Activated CD4-positive, alpha-beta T cell treated with anti-CD3 and anti-CD28 coated beads, Interleukin-2, Interleukin-4, amounts not matched to agents 100 ng/mL and 50 ng/mL, durations not matched to agents 16 hours and 8 hours (primary cell): Measurements from ENCODE around the gene ADAMTS6.
"Not testable (repeated sequence)": the region's sequence is repeated elsewhere in the genome, so short reads cannot be mapped to it uniquely, and the experiment has no call there.

Experiments used
- DNase-seq: peaks from one replicate; pipeline ENCODE4 v3.0.0-alpha.2; 2020; ENCODE audit warnings: low spot score

ADAMTS6 gene

GRCh38 chr5:65364907-65365306, 116.8 kb downstream of the ADAMTS6 start:
- no peak for DNase-seq

GRCh38 chr5:65363499-65363898, 118.2 kb downstream of the ADAMTS6 start:
- no peak for DNase-seq

DNA sequence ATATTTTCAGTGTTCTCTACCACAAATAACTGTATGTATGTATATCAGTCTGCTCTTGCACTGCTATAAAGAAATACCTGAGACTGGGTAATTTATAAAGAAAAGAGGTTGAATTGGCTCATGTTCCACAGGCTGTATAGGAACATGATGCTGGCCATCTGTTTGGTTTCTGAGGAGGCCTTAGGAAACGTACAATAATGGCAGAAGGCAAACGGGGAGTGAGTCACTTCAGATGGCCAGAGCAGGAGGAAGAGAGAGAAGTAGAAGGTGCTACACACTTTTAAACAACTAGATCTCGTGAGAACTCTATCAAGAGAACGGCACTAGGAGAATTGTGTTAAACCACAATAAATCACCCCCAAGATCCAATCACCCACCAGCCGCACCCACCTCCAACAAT, 121.7 kb downstream of the ADAMTS6 start:
- no peak for DNase-seq

GRCh38 chr5:65359569-65359968, 122.2 kb downstream of the ADAMTS6 start:
- DNase-seq, result no peak

GRCh38 chr5:65356274-65356673, 125.4 kb downstream of the ADAMTS6 start:
- no peak for DNase-seq

GRCh38 chr5:65355301-65355700, 126.4 kb downstream of the ADAMTS6 start:
- DNase-seq, result no peak

DNA sequence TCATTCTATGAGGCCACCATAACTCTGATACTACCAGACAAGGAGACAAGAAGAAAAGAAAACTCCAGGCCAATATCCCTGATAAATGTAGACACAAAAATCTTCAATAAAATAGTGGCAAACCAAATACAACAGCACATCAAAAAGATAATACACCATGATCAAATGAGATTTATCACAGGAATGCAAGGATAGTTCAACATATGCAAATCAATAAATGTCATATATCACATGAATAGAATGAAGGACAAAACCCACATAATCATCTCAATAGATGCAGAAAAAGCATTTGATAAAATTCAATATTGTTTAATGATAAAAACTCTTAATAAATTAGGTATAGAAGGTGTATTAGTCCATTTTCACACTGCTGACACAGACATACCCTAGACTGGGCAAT, 139.9 kb downstream of the ADAMTS6 start:
- no peak for DNase-seq

DNA sequence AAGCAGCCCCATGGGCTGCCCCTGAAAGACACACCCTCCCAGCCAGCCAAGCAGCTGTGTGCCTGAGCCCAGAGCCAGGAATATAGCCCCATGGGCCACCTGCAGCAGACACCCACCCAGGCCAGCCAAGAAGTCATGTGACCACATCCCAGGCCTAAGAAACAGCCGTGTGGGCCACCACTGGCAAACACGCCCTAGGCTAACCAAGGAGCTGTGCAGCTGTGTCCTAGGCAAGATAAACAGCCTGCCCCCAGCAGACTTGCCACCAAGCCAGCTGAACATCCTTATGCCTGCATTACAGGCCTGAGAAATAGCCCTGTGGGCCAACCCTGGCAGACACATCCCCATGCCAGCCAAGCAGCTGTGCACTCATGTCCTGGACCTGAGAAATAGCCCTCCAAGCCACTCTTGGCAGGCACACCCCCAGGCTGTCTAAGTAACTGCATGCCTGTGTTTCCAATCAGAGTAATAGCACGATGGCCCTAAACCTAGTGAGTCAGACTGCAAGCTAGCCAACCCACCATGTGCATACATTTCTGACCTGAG, 143.0 kb downstream of the ADAMTS6 start:
- DNase-seq, result no peak

DNA sequence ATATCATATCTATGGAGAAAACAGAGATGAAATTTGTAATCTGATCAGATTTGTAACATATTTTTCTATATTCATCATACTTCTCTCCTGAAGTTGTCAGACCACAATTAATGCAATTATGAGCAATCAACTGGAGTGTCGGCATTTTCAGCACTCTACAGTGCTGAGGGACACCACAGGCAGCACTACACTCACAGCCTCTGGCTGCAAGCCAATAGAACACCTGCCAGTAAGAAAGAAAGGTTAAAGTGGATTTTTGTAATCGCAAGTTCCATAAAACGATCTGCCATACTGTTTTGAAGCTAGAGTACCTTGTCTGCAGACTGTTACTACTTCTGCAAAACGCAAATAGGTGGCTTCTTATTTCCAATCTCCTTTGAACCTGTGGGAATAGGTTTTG, 147.6 kb downstream of the ADAMTS6 start:
- DNase-seq, result no peak

GRCh38 chr5:65332591-65332990, 149.1 kb downstream of the ADAMTS6 start:
- DNase-seq, result no peak

- no peak for DNase-seq
Measured at GRCh38 chr5:65329266-65329665, 152.5 kb downstream of the ADAMTS6 start.

DNA sequence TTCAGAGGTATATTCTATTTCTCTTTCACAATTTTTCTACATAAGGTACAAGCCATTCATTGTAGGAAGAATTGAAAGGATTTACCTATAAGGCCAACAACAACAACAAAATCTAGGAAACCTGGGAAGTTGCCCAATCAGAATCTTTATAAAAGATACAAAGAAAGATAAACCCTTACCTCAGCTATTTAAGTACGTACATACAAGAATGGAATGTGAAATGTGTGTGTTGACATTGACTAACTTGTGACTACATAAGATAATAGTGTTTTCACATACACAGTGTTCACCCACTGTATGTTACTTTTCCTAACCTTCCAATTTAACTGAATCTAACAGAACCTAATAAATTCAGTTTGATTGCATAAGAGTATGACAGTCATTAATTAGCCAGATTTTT, 154.1 kb downstream of the ADAMTS6 start:
- DNase-seq, result no peak

DNA sequence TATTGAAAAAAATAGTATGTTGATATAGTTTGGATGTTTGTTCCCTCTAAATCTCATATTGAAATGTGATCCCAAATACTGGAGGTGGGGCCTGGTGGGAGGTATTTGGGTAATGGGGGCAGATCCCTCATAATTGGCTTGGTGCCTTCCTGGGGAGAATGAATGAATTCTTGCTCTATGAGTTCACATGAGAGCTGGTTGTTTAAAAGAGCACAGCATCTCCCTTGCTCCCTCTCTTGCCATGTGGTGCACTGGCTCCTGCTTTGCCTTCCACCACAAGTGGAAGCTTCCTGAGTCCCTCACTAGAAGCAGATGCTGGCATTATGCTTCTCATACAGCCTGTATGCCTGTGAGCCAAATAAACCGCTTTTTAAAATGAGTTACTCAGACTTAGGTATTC, 154.8 kb downstream of the ADAMTS6 start:
- no peak for DNase-seq

DNA sequence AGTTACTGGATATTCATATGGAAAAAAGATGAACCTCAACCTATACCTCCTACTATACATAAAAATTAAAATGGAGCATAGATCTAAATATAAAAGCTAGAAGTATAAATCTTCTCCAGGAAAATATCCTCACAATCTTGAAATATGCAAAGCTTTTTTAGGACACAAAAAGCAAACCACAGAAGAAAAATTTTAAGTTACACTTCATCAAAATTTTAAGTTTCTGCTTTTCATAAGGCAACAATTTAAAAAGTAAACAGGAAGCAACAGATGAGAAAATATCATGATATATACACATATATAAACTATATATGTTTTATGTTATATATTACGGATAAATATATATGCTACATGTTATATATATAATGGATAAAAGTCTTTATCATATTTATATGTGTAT, 157.5 kb downstream of the ADAMTS6 start:
- no peak for DNase-seq

DNA sequence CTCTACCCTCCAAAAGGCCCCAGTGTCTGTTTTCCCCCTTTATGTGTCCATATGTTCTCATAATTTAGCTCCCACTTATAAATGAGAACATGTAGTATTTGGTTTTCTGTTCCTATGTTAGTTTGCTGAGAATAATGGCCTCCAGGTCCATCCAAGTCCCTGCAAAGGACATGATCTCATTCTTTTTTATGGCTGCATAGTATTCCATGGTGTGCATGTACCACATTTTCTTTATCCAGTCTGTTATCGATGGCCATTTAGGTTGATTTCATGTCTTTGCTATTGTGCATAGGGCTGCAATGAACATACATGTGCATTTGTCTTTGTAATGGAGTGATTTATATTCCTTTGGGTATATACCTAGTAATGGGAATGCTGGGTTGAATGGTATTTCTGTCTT, 161.0 kb downstream of the ADAMTS6 start:
- DNase-seq, result not testable (repeated sequence)

GRCh38 chr5:65320250-65320649, 161.5 kb downstream of the ADAMTS6 start:
- DNase-seq, result no peak

- DNase-seq, result no peak
Measured at GRCh38 chr5:65307931-65308330, 173.8 kb downstream of the ADAMTS6 start.

- DNase-seq, result no peak
Measured at GRCh38 chr5:65307088-65307487, 174.6 kb downstream of the ADAMTS6 start.

- no peak for DNase-seq
Measured at GRCh38 chr5:65305913-65306312, 175.8 kb downstream of the ADAMTS6 start.

DNA sequence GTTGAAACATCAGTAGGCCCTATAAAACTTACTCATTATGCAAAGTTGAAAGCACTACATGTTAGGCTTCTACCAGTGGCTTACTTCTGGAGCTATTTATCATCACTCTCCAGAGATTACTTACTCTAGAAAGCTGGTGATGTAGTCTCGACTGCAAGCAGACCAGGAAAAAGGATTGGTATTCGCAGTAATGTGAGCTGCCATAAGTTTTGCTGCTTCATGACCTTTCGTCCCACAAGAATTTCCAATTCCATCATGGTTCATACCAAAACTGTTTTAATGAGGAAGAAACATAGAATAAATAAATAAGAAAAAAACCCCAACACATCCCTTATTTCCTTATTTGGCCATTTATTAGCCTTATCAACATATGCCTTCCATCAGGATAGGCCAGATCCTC, 181.9 kb downstream of the ADAMTS6 start:
- no peak for DNase-seq

DNA sequence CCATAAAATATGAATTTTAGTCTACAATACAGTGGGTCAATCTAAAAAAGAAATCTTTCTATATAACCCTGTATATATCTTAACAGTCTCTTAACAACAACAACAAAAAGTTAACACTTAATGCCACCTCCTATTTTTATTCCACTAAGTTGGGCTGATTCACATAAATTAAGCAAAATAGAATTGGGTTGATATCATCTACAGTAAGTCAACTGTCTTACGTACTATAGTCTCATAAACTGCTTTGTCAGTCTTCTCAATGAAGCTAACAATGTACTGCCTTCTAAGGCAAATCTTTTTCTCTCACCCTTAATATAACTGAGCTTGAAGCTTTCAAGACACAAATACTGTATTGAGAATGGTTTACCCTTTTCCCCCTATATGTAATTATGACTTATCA, 185.7 kb downstream of the ADAMTS6 start:
- no peak for DNase-seq

DNA sequence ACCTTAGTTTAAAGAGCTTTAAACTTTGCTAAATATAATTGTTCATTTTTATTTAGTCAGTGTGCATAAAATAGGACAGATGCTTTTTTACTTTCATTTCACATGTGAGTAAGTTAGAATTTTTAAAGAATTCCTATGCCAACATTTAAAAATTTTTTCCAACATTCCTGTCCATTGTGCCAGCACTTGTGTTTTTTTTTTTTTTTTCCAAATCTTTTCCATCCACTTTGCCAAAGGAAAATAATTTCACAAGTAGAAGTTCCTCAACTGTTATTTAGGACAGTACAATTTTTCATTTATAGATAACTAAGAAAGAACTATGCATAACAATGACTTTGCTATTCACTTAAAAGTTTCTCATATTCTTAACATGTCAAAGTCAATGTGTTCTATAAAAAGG, 189.5 kb downstream of the ADAMTS6 start:
- DNase-seq, result no peak

DNA sequence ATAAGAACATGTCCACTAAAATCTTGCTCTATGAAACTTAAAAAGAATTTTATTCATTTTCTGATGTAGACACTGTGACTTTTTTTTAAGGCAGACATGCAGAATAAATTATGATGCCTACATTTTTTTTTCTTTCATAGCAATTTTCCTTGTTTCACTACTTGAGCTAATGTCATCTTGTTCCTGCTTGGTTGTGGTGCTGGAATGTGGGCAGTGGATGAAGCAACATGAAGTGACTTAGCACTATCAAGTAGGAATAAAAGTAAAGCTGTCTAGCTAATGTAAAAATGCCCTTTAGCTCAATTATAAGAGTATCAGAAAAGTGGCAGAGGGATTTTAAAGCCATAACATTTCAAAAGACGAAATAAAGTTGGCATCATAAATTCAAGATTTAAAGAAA, 191.0 kb downstream of the ADAMTS6 start:
- DNase-seq, result no peak

DNA sequence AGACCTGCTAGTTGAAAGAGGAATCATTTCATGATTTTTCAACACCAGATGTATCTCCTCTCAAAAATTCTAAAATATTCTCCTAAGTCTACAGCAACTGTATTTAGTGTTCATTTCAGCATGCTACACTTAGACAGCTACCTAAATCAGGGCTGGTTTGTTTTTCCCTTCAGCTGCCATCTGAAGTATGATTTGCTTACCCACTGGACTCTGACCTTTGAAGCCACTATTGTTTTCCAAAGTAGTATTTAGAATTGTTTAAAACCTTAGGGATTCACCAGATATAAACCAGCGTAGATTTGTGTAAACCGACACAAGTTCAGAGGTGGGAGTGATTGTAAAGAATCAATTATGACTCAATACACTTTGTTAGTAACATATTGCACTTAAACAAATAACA, 193.1 kb downstream of the ADAMTS6 start:
- no peak for DNase-seq

- DNase-seq, result no peak
Measured at GRCh38 chr5:65279603-65280002, 202.1 kb downstream of the ADAMTS6 start.
